ENCODE results near the gene SLC16A10. TPM values are rescaled to one million over a fixed set of nuclear protein-coding genes. Genes with fewer than 3 reads are reported as not detected.

The SLC16A10 gene
- total RNA-seq, 1 donor: not detected

DNA sequence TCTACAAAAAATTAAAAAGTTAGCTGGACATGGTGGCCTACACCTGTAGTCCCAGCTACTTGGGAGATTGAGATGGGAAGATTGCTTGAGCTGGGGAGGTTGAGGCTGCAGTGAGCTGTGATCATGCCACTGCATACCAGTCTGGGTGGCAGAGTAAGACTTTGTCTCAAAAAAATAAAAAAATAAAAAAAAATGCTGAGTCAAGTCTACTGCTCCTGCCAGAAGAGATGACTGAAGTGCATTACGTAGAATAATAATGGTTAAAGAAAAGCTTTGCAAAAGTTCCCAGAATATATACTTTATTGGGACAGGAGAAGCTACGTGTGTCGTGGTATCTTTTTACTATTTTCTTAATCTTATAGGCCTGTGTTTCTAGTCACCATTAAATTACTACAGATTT lies 125.3 kb downstream of the SLC16A10 start:
- DNase-seq (ENCODE audit: low read depth): no peak
- H3K4me3 ChIP-seq (ENCODE audit: low read depth, low read length): no peak overlapping the region
- TF ChIP-seq, protein P1, sequence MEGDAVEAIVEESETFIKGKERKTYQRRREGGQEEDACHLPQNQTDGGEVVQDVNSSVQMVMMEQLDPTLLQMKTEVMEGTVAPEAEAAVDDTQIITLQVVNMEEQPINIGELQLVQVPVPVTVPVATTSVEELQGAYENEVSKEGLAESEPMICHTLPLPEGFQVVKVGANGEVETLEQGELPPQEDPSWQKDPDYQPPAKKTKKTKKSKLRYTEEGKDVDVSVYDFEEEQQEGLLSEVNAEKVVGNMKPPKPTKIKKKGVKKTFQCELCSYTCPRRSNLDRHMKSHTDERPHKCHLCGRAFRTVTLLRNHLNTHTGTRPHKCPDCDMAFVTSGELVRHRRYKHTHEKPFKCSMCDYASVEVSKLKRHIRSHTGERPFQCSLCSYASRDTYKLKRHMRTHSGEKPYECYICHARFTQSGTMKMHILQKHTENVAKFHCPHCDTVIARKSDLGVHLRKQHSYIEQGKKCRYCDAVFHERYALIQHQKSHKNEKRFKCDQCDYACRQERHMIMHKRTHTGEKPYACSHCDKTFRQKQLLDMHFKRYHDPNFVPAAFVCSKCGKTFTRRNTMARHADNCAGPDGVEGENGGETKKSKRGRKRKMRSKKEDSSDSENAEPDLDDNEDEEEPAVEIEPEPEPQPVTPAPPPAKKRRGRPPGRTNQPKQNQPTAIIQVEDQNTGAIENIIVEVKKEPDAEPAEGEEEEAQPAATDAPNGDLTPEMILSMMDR (IDR thresholded peaks at IDR 0.05; ENCODE audit: insufficient read depth, low read depth, low read length): no peak

DNA sequence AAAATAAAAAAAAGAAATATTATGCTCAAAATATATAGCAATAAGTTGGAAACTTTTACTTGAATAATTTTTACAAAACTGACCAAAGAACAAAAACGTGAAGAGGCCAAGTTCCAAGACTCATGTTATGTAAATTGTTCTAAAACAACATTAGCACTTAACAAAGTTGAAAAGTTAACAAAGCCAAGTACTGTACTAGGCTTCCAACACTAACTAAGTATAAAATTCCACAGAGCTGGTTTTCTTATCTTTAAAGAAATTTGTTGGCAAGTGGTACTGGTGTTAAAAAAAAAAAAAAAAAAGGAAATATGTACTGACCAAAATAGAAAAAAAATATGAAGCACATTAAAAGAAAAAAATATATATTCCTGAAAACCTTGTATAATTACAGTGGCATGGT lies 127.8 kb downstream of the SLC16A10 start:
- no peak overlapping the region for H3K4me3 ChIP-seq (ENCODE audit: low read depth, low read length)
- TF ChIP-seq, protein P1 (IDR thresholded peaks at IDR 0.05; ENCODE audit: insufficient read depth, low read depth, low read length): no peak
- no peak for DNase-seq (ENCODE audit: low read depth)

DNA sequence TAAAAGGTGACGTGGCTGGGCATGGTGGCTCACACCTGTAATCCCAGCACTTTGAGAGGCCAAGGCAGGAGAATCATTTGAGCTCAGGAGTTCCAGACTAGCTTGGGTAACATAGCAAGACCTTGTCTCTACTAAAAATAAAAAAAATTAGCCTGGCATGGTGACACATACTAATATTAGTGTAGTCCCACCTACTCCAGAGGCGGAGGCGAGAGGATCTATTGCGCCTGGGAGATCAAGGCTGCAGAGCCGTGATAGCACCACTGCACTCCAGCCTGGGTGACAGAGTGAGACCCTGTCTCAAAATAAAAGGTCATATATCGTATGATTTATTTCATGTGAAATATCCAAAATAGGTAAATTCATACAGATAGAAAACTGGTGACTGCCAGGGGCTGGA lies 132.5 kb downstream of the SLC16A10 start:
- H3K4me3 ChIP-seq (ENCODE audit: low read depth, low read length): no peak overlapping the region
- DNase-seq (ENCODE audit: low read depth): no peak
- TF ChIP-seq, protein P1 (IDR thresholded peaks at IDR 0.05; ENCODE audit: insufficient read depth, low read depth, low read length): no peak

DNA sequence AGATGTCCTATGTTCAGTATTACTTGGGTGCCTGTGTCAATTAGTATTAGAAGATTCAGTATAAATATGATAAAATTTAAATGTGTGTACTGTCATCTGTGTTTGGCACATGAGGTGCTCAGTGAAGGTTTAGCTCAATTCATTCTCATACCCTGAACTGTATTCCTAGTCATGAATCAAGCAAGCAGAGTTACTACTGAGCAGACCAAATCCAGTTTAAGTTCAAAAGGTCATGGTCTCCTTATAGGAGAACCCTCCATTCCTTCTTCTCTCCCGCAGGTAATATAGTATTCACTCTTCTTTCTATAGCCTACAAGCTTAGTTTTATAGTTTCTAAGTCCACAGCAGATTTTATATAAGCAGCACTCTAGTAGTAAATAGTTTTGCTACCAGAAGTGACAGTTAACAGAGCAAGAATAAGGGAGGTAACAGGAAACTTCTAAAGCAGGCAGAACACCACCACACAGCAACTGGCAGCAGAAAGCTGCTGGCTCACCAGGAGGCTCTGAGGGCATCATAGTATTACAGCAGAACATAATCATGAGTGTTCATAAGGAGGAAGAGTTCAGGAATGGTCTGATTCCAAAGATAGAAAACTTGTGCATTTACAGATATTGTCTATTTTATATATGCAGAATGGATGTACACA lies 133.2 kb downstream of the SLC16A10 start:
- TF ChIP-seq, protein P1 (IDR thresholded peaks at IDR 0.05; ENCODE audit: insufficient read depth, low read depth, low read length): no peak
- DNase-seq (ENCODE audit: low read depth): no peak
- H3K4me3 ChIP-seq (ENCODE audit: low read depth, low read length): no peak overlapping the region

DNA sequence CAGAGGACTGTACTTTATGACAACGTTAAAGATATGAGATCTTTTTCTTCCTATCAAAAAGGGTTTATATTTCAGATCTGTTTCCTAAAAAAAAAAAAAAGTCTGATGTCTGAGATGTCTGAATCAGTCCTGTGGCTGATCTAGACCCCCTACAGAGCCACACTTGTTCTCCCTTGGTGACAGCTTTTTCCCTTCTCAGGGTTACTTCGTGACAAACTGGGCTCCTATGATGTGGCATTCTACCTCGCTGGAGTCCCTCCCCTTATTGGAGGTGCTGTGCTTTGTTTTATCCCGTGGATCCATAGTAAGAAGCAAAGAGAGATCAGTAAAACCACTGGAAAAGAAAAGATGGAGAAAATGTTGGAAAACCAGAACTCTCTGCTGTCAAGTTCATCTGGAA lies 134.5 kb downstream of the SLC16A10 start:
- no peak overlapping the region for H3K4me3 ChIP-seq (ENCODE audit: low read depth, low read length)
- TF ChIP-seq, protein P1 (IDR thresholded peaks at IDR 0.05; ENCODE audit: insufficient read depth, low read depth, low read length): no peak
- no peak for DNase-seq (ENCODE audit: low read depth)

DNA sequence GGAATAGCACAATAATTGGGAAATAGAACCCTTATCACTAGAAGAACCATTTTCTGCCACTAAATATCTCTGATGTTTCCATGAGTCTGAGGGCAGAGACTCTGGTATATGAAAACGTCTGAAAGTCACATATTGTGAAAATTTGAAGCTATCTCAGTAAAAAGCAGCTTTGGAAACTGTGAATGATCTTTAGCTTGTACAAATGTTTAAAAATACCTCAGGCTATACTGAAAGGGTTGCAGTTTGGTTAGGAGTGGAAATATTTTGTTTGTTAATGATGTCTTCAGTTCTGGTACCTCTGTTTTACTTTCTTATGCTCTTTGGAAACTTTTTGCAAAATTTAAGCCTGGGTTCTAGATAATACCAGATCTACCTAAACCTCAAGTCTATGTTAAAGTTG lies 135.0 kb downstream of the SLC16A10 start:
- DNase-seq (ENCODE audit: low read depth): no peak
- no peak overlapping the region for H3K4me3 ChIP-seq (ENCODE audit: low read depth, low read length)
- TF ChIP-seq, protein P1 (IDR thresholded peaks at IDR 0.05; ENCODE audit: insufficient read depth, low read depth, low read length): no peak

DNA sequence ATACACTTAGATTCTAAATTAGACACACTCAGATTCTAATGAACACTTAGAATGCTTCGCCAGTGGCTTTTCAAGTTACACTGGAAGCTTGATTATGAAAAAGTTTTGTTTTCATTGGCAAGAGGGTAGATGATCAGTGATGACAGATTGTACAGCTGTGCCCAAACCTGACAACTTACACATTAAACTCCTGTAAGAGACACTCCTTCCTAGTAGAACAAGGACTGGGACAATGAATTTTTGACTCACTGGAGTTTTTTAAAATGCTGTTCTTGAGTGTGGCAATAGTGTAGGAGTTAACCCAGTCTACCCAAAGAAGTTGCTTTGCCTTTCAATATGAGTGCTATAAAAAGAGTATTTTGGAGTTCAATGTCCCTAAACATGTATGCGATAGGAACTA lies 140.8 kb downstream of the SLC16A10 start:
- no peak overlapping the region for H3K4me3 ChIP-seq (ENCODE audit: low read depth, low read length)
- TF ChIP-seq, protein P1 (IDR thresholded peaks at IDR 0.05; ENCODE audit: insufficient read depth, low read depth, low read length): no peak

More for the DNA sequence above, 140.8 kb downstream of the SLC16A10 start:
- DNase-seq (ENCODE audit: low read depth): peak; percentile 24
